BE2C (cell line): ENCODE data around the gene RHOH.

Source experiments
- DNase-seq: peaks from one replicate; pipeline ENCODE4 v3.0.0-alpha.2; 2020
- H3K27me3 ChIP-seq: fragments of 250-450 bp; sonication (Bioruptor Pico); 2 replicates; pipeline ENCODE4 v1.5.1; 2020; ENCODE audit warnings: mild to moderate bottlenecking
- H3K36me3 ChIP-seq: fragments of 250-450 bp; sonication (Bioruptor Pico); 2 replicates; pipeline ENCODE4 v1.5.1; 2020; ENCODE audit warnings: mild to moderate bottlenecking
- H3K4me1 ChIP-seq: fragments of 250-450 bp; sonication (Bioruptor Pico); 2 replicates; pipeline ENCODE4 v1.5.1; 2020
- H3K4me3 ChIP-seq: 2 replicates; pipeline ENCODE4 v1.5.1; 2011; ENCODE audit warnings: low read depth, low read length
- H3K9me3 ChIP-seq: fragments of 250-450 bp; sonication (Bioruptor Pico); 2 replicates; pipeline ENCODE4 v1.5.1; 2020
- CTCF ChIP-seq: IDR thresholded peaks from 2 replicates; pipeline ENCODE4 v1.5.1; 2012; ENCODE audit warnings: mild to moderate bottlenecking, low read depth, low read length

The RHOH gene

DNA sequence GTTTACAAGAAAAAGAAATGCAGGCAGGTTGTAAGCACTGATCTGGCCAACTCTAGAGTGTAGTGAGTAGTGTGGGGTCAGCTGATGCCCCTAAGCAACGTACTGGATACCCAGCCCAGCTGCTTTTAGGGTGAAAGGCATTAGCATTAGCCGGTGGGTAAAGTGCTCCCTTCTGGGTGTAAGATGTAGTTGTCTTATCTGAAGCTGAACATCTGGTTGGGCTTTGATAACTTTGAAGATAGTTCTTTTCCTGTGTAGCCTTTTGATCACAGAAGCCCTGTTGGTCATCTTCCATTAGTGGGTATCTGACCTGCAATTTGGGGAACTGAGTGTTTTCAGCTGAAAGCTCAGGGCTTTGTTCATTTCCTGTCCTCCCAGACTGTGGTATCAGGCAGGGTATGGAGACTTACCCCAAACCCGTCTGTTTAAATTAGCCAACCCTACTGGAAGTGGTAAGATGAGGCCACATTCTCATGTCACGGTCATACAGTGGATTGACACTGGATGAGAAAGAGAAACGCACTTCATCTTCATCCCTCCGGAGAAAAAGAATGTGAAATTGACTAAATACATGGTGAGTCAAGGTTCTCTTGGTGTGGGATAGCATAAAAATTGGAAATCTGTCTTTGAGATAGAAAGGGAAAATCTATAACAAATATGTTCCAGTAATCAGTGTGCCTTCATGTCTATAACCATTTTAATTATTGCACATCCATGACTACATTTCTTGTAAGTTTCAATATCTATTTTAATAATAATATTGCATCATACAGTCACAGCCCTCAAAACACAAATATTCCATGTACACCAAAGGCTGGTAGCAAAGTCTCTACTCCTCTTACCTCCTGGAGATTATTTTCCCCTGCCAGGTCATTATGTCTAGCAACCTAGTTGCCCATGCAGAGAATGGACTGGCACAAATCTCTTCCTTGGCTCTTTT, 8.7 kb downstream of the RHOH start:
- no peaks in the 10 kb centered on the region for H3K36me3 ChIP-seq
- no peak for DNase-seq
- no peaks in the 10 kb centered on the region for H3K9me3 ChIP-seq
- no peak for TF ChIP-seq CTCF
- no peaks in the 10 kb centered on the region for H3K4me1 ChIP-seq
- H3K4me3 ChIP-seq: no peak overlapping the region
- H3K27me3 ChIP-seq: no peaks in the 10 kb centered on the region

DNA sequence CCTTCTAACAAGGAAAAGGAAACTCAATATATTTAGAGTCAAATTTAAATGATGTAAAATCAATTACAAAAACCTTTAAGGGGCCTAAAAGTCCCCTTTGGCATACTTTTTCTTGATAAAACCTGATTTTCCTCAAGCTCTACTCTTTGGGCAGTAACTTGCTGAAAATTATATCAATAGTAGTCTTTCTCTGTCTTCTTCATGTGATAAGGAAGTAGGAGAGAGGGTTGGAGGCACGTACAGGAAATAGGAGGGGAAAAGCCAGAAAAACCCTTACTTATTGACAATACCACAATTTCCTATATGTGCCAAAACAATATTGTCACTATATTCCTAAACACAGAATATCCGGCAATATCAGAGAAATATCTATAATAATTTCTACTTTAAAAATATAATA, 9.6 kb downstream of the RHOH start:
- no peak for TF ChIP-seq CTCF
- H3K27me3 ChIP-seq: no peaks in the 10 kb centered on the region
- no peaks in the 10 kb centered on the region for H3K9me3 ChIP-seq
- H3K4me1 ChIP-seq: no peaks in the 10 kb centered on the region
- DNase-seq: no peak
- H3K36me3 ChIP-seq: no peaks in the 10 kb centered on the region
- no peak overlapping the region for H3K4me3 ChIP-seq

- no peaks in the 10 kb centered on the region for H3K36me3 ChIP-seq
- TF ChIP-seq CTCF: no peak
- H3K27me3 ChIP-seq: no peaks in the 10 kb centered on the region
- peaks cover 7% of the 10 kb centered on the region for H3K4me1 ChIP-seq
- H3K9me3 ChIP-seq: no peaks in the 10 kb centered on the region
- H3K4me3 ChIP-seq: no peak overlapping the region
- DNase-seq: no peak
Measured at GRCh38 chr4:40209401-40209800, 12.6 kb downstream of the RHOH start.

- Histone ChIP-seq H3K27me3 (no peaks in the 10 kb centered on the region), H3K36me3 (no peaks in the 10 kb centered on the region), H3K4me1 (peaks cover 11% of the 10 kb centered on the region), H3K4me3 (no peak overlapping the region), H3K9me3 (no peaks in the 10 kb centered on the region)
- no peak for TF ChIP-seq CTCF
- no peak for DNase-seq
Measured at GRCh38 chr4:40210776-40211175, 13.9 kb downstream of the RHOH start.

- Histone ChIP-seq H3K27me3 (no peaks in the 10 kb centered on the region), H3K4me1 (peaks cover 11% of the 10 kb centered on the region), H3K9me3 (no peaks in the 10 kb centered on the region), H3K4me3 (no peak overlapping the region), H3K36me3 (no peaks in the 10 kb centered on the region)
- DNase-seq: no peak
- no peak for TF ChIP-seq CTCF
Measured at GRCh38 chr4:40211224-40212185, 14.7 kb downstream of the RHOH start.
